Measurements from ENCODE around the gene OR4D9. TPM values are rescaled to one million over a fixed set of nuclear protein-coding genes. Genes with fewer than 3 reads are reported as not detected.
"Not testable (repeated sequence)": the region's sequence is repeated elsewhere in the genome, so short reads cannot be mapped to it uniquely, and the experiment has no call there.

Gene OR4D9
- not detected in 2 replicates for total RNA-seq

DNA sequence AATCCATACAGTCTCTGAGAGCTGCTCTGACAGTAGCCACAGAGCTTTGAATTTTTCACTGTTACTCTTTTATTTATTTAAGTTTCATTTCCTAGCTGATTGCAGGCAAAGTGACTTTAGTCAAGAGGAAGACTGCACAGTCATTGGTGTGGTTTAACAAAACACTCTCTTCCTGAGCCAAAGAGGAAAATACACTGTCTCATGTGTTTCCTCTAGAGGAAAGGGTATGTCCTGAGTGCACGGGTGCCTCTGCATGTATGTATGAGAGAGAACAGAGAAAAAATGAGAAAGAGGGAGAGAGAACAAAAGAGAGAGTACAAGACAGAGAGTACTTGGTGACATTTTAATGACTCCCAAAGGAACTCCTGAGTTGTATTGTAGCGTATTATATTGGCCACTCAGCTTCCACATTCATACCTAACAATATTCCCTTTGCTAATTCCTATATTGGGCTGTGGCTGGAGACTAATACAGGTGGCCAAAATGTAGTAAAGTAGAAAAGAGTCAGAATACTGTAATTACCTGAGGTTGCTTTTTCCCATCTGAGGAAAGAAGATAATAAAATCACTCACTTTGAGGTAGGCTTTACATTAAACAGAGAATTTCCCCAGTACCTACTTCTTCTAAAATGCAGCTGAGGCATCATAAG, at the start of gene OR4D9:
Gene OR4D9, plus strand, starts transcription at position 599 of the 649 bp plus-strand sequence. CDS start 3,374 bp downstream, outside the sequence.
- peaks cover 6% of the 10 kb centered on the region for H3K9me3 Mint-ChIP-seq
- no peaks in the 10 kb centered on the region for H3K27me3 Mint-ChIP-seq (ENCODE audit: insufficient read depth)
- peaks cover 28% of the 10 kb centered on the region for H3K4me1 Mint-ChIP-seq (ENCODE audit: low read depth)
- H3K27ac Mint-ChIP-seq = peak within 1 kb of the TSS; percentile 72
- intact Hi-C loops (cut with micrococcal nuclease) = no loop called here
- H3K4me3 Mint-ChIP-seq = peak within 1 kb of the TSS; percentile 38
- H3K36me3 Mint-ChIP-seq (ENCODE audit: low read depth) = peaks cover 1% of the 10 kb centered on the region
- DNase-seq (ENCODE audit: low spot score) = peak; percentile 17

DNA sequence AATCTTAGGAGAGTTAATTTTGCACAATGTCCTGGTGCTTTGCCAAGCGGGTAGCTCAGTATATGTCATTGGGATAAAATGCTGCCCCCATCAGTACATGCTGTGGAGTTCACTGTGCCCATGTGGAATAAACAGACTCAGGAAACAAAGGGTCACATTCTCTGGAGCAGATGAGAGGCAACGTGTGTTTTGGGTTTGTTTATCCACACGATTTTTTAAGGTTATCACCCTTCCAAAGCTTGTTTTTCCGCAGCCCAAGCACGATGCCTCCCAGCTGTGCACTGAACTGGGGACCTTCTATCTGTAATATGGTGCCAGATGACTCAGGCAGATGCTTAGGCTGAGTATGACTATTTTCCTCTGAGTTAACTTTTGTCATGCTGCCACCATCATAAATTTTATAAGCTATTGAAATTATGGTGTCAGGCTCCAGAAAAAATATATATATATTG, 48.1 kb upstream of the OR4D9 start:
- intact Hi-C loops (cut with micrococcal nuclease) = no loop called here
- H3K9me3 Mint-ChIP-seq = no peaks in the 10 kb centered on the region
- peaks cover 8% of the 10 kb centered on the region for H3K27me3 Mint-ChIP-seq (ENCODE audit: insufficient read depth)
- no peak for DNase-seq (ENCODE audit: low spot score)
- H3K27ac Mint-ChIP-seq = no peak overlapping the region
- no peak overlapping the region for H3K4me3 Mint-ChIP-seq
- no peaks in the 10 kb centered on the region for H3K4me1 Mint-ChIP-seq (ENCODE audit: low read depth)
- no peaks in the 10 kb centered on the region for H3K36me3 Mint-ChIP-seq (ENCODE audit: low read depth)

DNA sequence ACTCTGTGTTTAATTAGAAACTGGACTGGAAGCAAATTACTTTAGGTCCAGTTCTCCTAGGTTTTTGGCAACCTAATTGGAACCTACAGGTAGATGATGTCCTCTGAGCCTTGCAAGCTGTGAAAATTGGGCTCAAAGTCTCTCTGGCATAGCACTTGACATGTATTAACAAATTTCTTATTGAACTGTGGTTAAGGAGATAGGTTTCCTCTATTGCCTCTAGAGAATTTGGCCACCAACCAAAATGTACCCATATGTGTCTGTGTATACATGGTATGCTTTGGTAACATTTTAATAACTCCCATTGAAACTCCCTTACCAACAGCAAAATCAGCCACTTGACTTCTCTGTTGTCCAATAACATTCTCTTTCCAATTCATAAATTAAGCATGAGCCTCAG, 38.3 kb upstream of the OR4D9 start, which contains the start of gene OR4D10:
Gene OR4D10, plus strand, starts transcription at position 301 of the 400 bp plus-strand sequence. CDS start 4,115 bp downstream, outside the sequence.
- H3K27ac Mint-ChIP-seq = no peak within 1 kb of the TSS
- H3K4me1 Mint-ChIP-seq (ENCODE audit: low read depth) = no peaks in the 10 kb centered on the region
- no peak within 1 kb of the TSS for H3K4me3 Mint-ChIP-seq
- peaks cover 1% of the 10 kb centered on the region for H3K27me3 Mint-ChIP-seq (ENCODE audit: insufficient read depth)
- intact Hi-C loops (cut with micrococcal nuclease) = no loop called here
- no peaks in the 10 kb centered on the region for H3K36me3 Mint-ChIP-seq (ENCODE audit: low read depth)
- no peaks in the 10 kb centered on the region for H3K9me3 Mint-ChIP-seq
- no peak for DNase-seq (ENCODE audit: low spot score)

DNA sequence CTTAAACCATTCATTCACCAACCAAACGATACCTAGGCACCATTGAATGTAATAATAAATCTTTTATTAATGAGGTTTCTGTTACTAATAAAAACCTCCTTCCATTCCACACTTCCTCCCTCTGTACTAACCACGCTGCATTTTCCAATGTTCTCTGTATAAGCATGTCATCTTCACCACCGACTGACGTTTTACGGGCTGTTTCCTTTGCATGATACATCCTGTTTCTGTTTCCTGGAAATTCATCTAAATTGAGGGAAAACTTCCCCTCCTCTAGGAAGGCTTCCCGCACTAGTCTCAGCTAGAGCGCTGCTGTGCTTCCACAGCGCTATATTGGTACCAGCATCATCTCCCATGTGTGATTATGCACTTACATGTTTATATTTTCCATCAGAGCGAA, 36.2 kb upstream of the OR4D9 start:
- Mint-ChIP-seq H3K4me1 (ENCODE audit: low read depth) (no peaks in the 10 kb centered on the region), H3K36me3 (ENCODE audit: low read depth) (no peaks in the 10 kb centered on the region), H3K27ac (no peak overlapping the region), H3K4me3 (no peak overlapping the region), H3K27me3 (ENCODE audit: insufficient read depth) (no peaks in the 10 kb centered on the region), H3K9me3 (no peaks in the 10 kb centered on the region)
- no peak for DNase-seq (ENCODE audit: low spot score)
- intact Hi-C loops (cut with micrococcal nuclease) = no loop called here

DNA sequence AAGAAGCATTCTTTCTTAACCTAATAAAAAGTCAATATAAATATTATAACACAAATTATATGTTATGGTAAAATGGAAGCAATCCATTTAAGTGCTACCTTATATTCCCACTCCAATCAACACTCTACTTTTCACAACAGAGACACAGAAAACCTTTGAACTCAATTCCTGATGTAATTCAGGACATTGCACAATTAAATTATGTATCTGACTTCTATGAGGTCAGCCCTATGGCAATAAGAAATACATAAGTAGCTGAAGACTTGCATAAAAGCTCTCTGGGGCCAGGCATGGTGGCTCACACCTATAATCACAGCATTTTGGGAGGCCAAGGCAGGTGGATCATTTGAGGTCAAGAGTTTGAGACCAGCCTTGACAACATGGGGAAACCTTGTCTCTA, 31.4 kb upstream of the OR4D9 start:
- H3K4me3 Mint-ChIP-seq = no peak overlapping the region
- H3K4me1 Mint-ChIP-seq (ENCODE audit: low read depth) = no peaks in the 10 kb centered on the region
- H3K27me3 Mint-ChIP-seq (ENCODE audit: insufficient read depth) = no peaks in the 10 kb centered on the region
- H3K27ac Mint-ChIP-seq = no peak overlapping the region
- no peak for DNase-seq (ENCODE audit: low spot score)
- H3K36me3 Mint-ChIP-seq (ENCODE audit: low read depth) = no peaks in the 10 kb centered on the region
- intact Hi-C loops (cut with micrococcal nuclease) = no loop called here
- no peaks in the 10 kb centered on the region for H3K9me3 Mint-ChIP-seq

DNA sequence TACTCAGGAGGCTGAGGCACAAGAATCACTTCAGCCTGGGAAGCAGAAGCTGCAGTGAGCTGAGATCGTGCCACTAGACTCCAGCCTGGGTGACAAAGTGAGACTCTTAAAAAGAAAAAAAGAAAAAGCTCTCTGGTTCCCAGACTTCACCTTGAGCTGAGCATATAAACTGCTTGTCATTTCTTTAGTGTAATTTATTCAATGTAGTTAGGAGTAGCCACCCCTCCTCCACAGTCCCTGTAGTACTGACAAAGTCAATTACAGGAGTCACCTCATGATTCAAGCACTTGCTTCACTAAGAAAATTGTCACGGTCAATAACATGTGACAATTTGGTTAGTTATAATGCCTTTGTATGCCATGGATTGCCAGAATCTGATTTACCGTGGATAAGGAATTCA, 31.0 kb upstream of the OR4D9 start:
- Mint-ChIP-seq H3K9me3 (no peaks in the 10 kb centered on the region), H3K36me3 (ENCODE audit: low read depth) (no peaks in the 10 kb centered on the region), H3K27ac (no peak overlapping the region), H3K4me3 (no peak overlapping the region), H3K27me3 (ENCODE audit: insufficient read depth) (peaks cover under 1% of the 10 kb centered on the region), H3K4me1 (ENCODE audit: low read depth) (no peaks in the 10 kb centered on the region)
- intact Hi-C loops (cut with micrococcal nuclease) = no loop called here
- no peak for DNase-seq (ENCODE audit: low spot score)

DNA sequence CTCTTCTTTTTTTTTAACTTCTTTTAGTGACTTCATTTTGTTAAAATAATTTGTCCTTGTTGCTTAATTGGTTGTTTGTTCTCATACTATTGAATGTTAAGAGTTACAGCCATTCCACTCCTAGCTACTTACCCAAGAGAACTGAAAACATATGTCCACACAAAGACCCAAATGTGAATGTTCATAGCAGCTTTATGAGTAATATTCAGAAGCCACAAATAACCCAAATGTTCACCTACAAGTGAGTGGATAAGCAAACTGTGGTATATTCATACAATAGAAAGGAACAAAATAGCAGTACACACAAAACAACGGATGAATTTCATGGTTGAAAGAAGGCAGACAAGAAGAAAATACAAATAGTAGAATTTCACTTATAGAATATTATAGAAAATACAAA, 9.4 kb upstream of the OR4D9 start:
- Mint-ChIP-seq H3K9me3 (no peaks in the 10 kb centered on the region), H3K36me3 (ENCODE audit: low read depth) (no peaks in the 10 kb centered on the region), H3K27ac (no peak overlapping the region), H3K4me1 (ENCODE audit: low read depth) (no peaks in the 10 kb centered on the region), H3K27me3 (ENCODE audit: insufficient read depth) (peaks cover 7% of the 10 kb centered on the region), H3K4me3 (no peak overlapping the region)
- intact Hi-C loops (cut with micrococcal nuclease) = no loop called here
- no peak for DNase-seq (ENCODE audit: low spot score)

DNA sequence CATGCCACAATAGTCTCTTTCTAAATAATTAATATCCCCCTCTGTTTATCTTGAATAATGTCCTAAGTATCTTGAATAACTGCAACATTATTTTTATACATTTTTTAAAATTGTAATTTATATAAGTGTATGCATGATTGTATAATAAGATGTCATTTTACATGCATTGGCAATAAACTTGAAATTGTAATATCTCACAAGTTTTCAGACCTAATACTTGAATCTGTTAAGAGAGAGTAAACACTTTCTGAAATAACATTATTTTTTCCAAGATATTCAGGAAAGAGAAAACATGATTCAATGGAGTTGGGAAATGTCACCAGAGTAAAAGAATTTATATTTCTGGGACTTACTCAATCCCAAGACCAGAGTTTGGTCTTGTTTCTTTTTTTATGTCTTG, 8.1 kb upstream of the OR4D9 start, which contains the start of gene OR4D11:
Gene OR4D11, plus strand, starts transcription at position 301 of the 400 bp plus-strand sequence. Its CDS starts 0 bp downstream, at position 301.
- no peaks in the 10 kb centered on the region for H3K9me3 Mint-ChIP-seq
- intact Hi-C loops (cut with micrococcal nuclease) = no loop called here
- H3K4me1 Mint-ChIP-seq (ENCODE audit: low read depth) = no peaks in the 10 kb centered on the region
- no peak for DNase-seq (ENCODE audit: low spot score)
- H3K4me3 Mint-ChIP-seq = no peak within 1 kb of the TSS
- H3K36me3 Mint-ChIP-seq (ENCODE audit: low read depth) = no peaks in the 10 kb centered on the region
- H3K27me3 Mint-ChIP-seq (ENCODE audit: insufficient read depth) = peaks cover 7% of the 10 kb centered on the region
- no peak within 1 kb of the TSS for H3K27ac Mint-ChIP-seq

DNA sequence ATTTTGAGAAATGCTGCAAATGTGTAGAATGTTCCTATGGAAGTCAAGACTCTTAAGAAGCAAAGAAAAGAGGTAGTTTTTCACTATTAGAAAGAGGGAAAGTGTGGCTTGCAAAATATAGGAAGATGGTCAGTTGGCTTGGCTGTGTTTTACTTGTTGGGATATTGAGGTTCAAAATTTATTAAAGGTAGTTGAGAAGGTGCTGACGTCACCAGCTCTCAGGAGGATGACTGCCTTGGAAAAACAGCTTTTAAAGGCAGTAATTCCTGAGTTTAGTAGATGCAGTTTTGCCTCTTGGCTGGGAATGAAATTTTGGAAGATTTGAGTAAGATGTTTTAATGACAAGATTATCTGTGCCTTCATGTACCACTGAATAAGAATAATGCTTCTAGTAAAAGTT, 336 bp downstream of the OR4D9 start:
- Mint-ChIP-seq H3K4me1 (ENCODE audit: low read depth) (peaks cover 28% of the 10 kb centered on the region), H3K9me3 (peaks cover 6% of the 10 kb centered on the region), H3K27me3 (ENCODE audit: insufficient read depth) (no peaks in the 10 kb centered on the region), H3K27ac (no peak overlapping the region), H3K36me3 (ENCODE audit: low read depth) (peaks cover 1% of the 10 kb centered on the region), H3K4me3 (no peak overlapping the region)
- intact Hi-C loops (cut with micrococcal nuclease) = no loop called here
- no peak for DNase-seq (ENCODE audit: low spot score)

DNA sequence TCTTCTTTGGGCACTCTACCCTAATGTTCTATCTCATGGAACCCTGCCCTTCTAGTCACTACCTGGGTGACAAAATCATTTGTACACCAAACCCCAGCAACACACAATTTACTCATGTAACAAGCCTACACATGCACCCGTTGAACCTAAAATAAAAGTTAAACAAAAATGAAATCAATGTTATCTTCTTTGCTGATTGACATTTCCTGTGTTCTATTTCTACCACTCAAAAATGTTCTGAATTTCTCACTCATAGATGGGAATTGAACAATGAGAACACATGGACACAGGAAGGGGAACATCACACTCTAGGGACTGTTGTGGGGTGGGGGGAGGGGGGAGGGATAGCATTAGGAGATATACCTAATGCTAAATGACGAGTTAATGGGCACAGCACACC, 8.8 kb downstream of the OR4D9 start:
- intact Hi-C loops (cut with micrococcal nuclease); H3K27ac Mint-ChIP-seq; DNase-seq (ENCODE audit: low spot score); H3K4me3 Mint-ChIP-seq; H3K36me3 Mint-ChIP-seq (ENCODE audit: low read depth); H3K9me3 Mint-ChIP-seq; H3K4me1 Mint-ChIP-seq (ENCODE audit: low read depth): not testable (repeated sequence)
- H3K27me3 Mint-ChIP-seq (ENCODE audit: insufficient read depth) = peaks cover 17% of the 10 kb centered on the region

DNA sequence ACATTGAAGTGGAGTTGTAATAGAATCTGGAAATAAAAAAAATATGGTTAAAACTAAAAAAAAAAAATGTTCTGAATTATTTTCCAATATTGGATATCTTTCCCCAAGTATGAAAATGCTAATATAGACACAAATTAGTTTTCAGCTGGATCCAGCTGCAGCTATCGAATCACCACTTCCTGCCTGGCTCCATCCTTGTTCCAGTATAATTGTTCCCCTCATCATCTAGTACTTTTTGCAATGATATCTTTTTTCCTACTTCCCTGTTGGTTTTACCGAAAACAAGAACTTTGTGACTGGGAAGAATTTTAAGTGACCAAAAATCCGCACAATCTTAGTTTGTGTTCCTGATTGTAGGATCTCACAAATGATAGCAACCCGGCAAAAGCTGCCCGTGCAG, 9.4 kb downstream of the OR4D9 start:
- Mint-ChIP-seq H3K4me3 (no peak overlapping the region), H3K36me3 (ENCODE audit: low read depth) (no peaks in the 10 kb centered on the region), H3K9me3 (no peaks in the 10 kb centered on the region), H3K27ac (no peak overlapping the region), H3K4me1 (ENCODE audit: low read depth) (no peaks in the 10 kb centered on the region), H3K27me3 (ENCODE audit: insufficient read depth) (peaks cover 19% of the 10 kb centered on the region)
- no peak for DNase-seq (ENCODE audit: low spot score)
- intact Hi-C loops (cut with micrococcal nuclease) = no loop called here

DNA sequence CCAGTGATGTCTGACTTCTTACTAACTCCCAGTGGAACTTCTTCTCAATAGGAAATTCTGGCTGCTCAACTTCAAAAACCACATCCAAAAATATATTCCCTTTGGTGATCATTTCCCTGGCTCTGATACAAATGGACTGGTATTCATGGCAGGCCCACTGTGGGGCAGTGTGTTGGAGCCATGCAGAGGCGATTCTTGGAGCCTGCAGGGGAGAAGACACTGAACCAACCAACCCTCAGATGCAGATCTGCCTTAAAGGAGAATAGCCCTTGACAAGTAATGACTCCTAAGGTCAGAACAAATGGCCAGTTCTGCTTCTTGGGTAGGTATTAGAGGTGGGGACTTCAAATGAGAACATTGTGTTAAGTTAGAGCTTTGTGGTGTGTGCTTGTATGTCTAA, 12.2 kb downstream of the OR4D9 start:
- Mint-ChIP-seq H3K9me3 (no peaks in the 10 kb centered on the region), H3K4me1 (ENCODE audit: low read depth) (no peaks in the 10 kb centered on the region), H3K4me3 (no peak overlapping the region), H3K27ac (no peak overlapping the region), H3K27me3 (ENCODE audit: insufficient read depth) (peaks cover 15% of the 10 kb centered on the region), H3K36me3 (ENCODE audit: low read depth) (no peaks in the 10 kb centered on the region)
- intact Hi-C loops (cut with micrococcal nuclease) = no loop called here
- no peak for DNase-seq (ENCODE audit: low spot score)

DNA sequence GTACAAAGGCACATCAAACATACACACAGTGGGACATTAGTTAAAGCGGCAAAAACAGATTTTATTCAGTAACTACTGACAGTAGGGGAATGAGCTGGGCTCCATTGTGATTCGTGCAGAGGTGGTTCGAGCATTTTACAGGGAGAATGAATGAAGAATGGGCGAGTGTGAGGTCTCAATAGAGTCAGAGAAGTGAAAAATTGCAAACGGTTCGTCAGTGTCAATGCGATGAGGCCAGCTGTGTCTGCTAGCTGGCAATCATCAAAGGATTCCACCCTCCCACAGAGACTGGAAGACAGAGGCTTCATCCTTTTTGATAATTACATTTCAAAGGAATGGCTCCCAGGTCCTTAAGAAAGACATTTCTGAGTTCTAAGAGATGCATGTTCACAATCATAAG, 17.4 kb downstream of the OR4D9 start:
- Mint-ChIP-seq H3K27ac (no peak overlapping the region), H3K27me3 (ENCODE audit: insufficient read depth) (peaks cover 9% of the 10 kb centered on the region), H3K9me3 (no peaks in the 10 kb centered on the region), H3K4me1 (ENCODE audit: low read depth) (peaks cover 10% of the 10 kb centered on the region), H3K4me3 (no peak overlapping the region), H3K36me3 (ENCODE audit: low read depth) (no peaks in the 10 kb centered on the region)
- no peak for DNase-seq (ENCODE audit: low spot score)
- intact Hi-C loops (cut with micrococcal nuclease) = no loop called here

DNA sequence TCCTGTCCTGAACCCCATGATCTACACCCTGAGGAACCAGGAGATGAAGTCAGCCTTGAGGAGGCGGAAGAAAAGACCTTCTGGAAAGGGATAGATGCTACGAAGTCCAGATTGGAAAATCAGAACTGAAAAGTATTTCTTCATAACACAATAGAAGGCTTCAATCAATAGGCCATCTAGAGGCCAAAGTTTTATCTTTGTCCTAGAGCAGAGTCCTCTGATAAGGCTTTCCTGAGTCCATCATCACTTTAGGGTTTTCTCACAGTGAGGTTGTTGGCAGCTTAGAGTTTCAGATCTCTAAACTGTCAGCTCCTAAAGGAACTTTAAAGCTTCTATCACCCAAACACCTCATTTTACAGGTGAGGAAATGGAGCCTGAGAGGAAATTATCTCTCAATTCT, 21.3 kb downstream of the OR4D9 start:
- no peak overlapping the region for H3K4me3 Mint-ChIP-seq
- no peaks in the 10 kb centered on the region for H3K27me3 Mint-ChIP-seq (ENCODE audit: insufficient read depth)
- H3K4me1 Mint-ChIP-seq (ENCODE audit: low read depth) = peaks cover 18% of the 10 kb centered on the region
- H3K36me3 Mint-ChIP-seq (ENCODE audit: low read depth) = no peaks in the 10 kb centered on the region
- no peak for DNase-seq (ENCODE audit: low spot score)
- intact Hi-C loops (cut with micrococcal nuclease) = no loop called here
- no peaks in the 10 kb centered on the region for H3K9me3 Mint-ChIP-seq
- H3K27ac Mint-ChIP-seq = no peak overlapping the region
